Spleen (tissue), 11 donors: ENCODE results near the gene NDOR1. TPM values are rescaled to one million over a fixed set of nuclear protein-coding genes. Genes with fewer than 3 reads are reported as not detected.
A peak's percentile ranks its signal among the peaks of the same experiment; 100 is the strongest.

Experiments
- DNase-seq: peaks from one replicate; pipeline ENCODE4 v3.0.0-alpha.2; 2020
- H3K27ac ChIP-seq, 8 donors: fragments of 200-600 bp; sonication (generic) in 7 of 8; 1 replicate in 4 of 8; 2 replicates in 4 of 8; pipeline versions ENCODE4 v1.5.0 to v1.8.0; 2016 to 2021; ENCODE audit warnings: inconsistent platforms in 4 of 8, mild to moderate bottlenecking in 4 of 8, moderate library complexity in 1 of 8
- H3K27me3 ChIP-seq, 7 donors: fragments of 200-600 bp; sonication (generic) in 6 of 7; replicated peaks in 1 of 7; 1 replicate in 4 of 7; 2 replicates in 3 of 7; pipeline versions ENCODE4 v1.5.0 to v1.8.0; 2016 to 2021; ENCODE audit warnings: inconsistent platforms in 3 of 7, mild to moderate bottlenecking in 1 of 7
- H3K36me3 ChIP-seq, 6 donors: fragments of 200-600 bp; sonication (generic) in 5 of 6; 1 replicate in 4 of 6; 2 replicates in 2 of 6; pipeline versions ENCODE4 v1.5.0 to v1.8.0; 2016 to 2021; ENCODE audit warnings: inconsistent platforms in 2 of 6
- H3K4me1 ChIP-seq, 6 donors: fragments of 200-600 bp; sonication (generic) in 5 of 6; 1 replicate in 3 of 6; 2 replicates in 3 of 6; pipeline versions ENCODE4 v1.5.0 to v1.8.0; 2016 to 2021; ENCODE audit warnings: inconsistent platforms in 3 of 6
- H3K4me3 ChIP-seq, 8 donors: fragments of 200-600 bp; sonication (generic) in 7 of 8; 1 replicate in 4 of 8; 2 replicates in 4 of 8; pipeline versions ENCODE4 v1.5.0 to v1.8.0; 2016 to 2021; ENCODE audit warnings: inconsistent platforms in 4 of 8, mild to moderate bottlenecking in 4 of 8, moderate library complexity in 2 of 8
- H3K9me3 ChIP-seq, 8 donors: fragments of 200-600 bp; sonication (generic) in 7 of 8; 1 replicate in 4 of 8; 2 replicates in 4 of 8; pipeline versions ENCODE4 v1.5.0 to v1.8.0; 2016 to 2021; ENCODE audit warnings: inconsistent platforms in 4 of 8
- POLR2A ChIP-seq, 3 donors: fragments of 450-650 bp; IDR thresholded peaks; one replicate each; pipeline ENCODE4 v1.5.1; 2017; ENCODE audit warnings: antibody characterized with exemption in 3 of 3, mild to moderate bottlenecking in 1 of 3
- POLR2AphosphoS5 ChIP-seq, 3 donors: sonication (generic); formaldehyde crosslinking; IDR thresholded peaks; one replicate each; pipeline ENCODE4 v1.5.1; 2017; ENCODE audit warnings: antibody characterized with exemption in 3 of 3
- WGBS, 5 donors: extraction: QIAGEN DNeasy Blood & Tissue Kit in 3 of 5; methylation state at CpG; one replicate each; pipeline versions ENCODE4 v1.1.5 to v1.1.7; 2013 to 2018; 5-methylcytosine and 5-hydroxymethylcytosine counted together
- intact Hi-C: fragments of 100-400 bp; cut with DNase I; formaldehyde crosslinking; loops from one replicate; pipeline ENCODE4 v1.15.0; 2023; ENCODE audit warnings: low total_unique reads
- polyA plus RNA-seq, 3 donors: library from polyadenylated mRNA; stranded (reverse); fragments of 200-250 nt; gene quantifications; one replicate each; pipeline ENCODE4 v1.2.1, GENCODE V29; 2013
- total RNA-seq, 7 donors: library from RNA; depleted of rRNA in 3 of 7; stranded (reverse); fragments of >200 nt in 3 of 7; fragmentation: NEBNext Ultra II Directional in 4 of 7; extraction: Animal tissue kit (Norgen Biotek cat#: 25700) in 4 of 7; gene quantifications; one replicate each; pipeline versions ENCODE4 v1.1.0 to v1.2.1, GENCODE V29; 2016 to 2021
- TF ChIP-seq, protein P1 (sequence below), 11 experiments: fragments of 200-600 bp in 7 of 11; fragments of 450-650 bp in 4 of 11; sonication (generic) in 4 of 11; IDR thresholded peaks in 8 of 11; conservative IDR thresholded peaks in 3 of 11; 1 replicate in 7 of 11; 2 replicates in 4 of 11; pipeline versions ENCODE4 v1.4.0 to v1.8.0; 2016 to 2021; ENCODE audit warnings: antibody characterized with exemption in 11 of 11, inconsistent platforms in 4 of 11, mild to moderate bottlenecking in 1 of 11
- donor health status: healthy with polysubstance abuse.
- donor health status: DM: no; HTN: no; CAD: no; lungs with moderate emphysema.
- donor health status: DM: no; HTN: no; CAD: no.
- donor health status: Bipolar disorder and iron deficiency.
- donor health status: healthy.
- donor health status: DM: no; HTN: no; CAD: no.
- donor health status: DM: yes; HTN: yes; CAD: no.

The NDOR1 gene
- total and polyA plus RNA-seq, 10 donors, result 6.3 to 28.7 (median 19.5) TPM

DNA sequence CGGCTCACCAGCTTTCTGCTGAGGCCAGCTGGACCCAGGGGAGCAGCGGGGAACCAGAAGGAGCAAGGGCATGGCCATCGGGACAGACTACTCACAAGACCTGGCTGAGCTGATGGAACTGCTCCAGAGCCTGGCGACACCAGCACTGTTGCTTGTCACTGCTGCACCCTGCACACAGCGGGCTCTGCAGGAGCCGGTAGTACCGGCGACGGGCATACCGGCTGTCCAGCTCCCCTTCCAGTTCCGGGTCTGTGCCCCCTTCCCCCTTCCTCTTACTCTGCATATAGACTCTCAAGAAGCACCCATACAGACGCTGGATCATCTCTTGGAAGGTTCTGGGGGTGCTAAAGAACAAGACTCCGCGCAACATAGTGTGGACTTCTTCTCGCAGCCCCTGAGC lies 18.1 kb upstream of the NDOR1 start:
- DNase-seq, result no peak
- no peaks in the 10 kb centered on the region for H3K9me3 ChIP-seq
- peaks cover 0 to 81% (median 48%) of the 10 kb centered on the region in 6 donors for H3K36me3 ChIP-seq
- peak overlapping the region in 2 of 8 donors; percentile 98 to 99 for H3K27ac ChIP-seq
- peak overlapping the region; percentile 75 to 100 (median 96) for H3K4me3 ChIP-seq
- H3K27me3 ChIP-seq, result no peaks in the 10 kb centered on the region
- TF ChIP-seq POLR2A (IDR thresholded peaks at IDR 0.05) (no peak), POLR2AphosphoS5 (IDR thresholded peaks at IDR 0.05) (no peak)
- TF ChIP-seq, protein P1, sequence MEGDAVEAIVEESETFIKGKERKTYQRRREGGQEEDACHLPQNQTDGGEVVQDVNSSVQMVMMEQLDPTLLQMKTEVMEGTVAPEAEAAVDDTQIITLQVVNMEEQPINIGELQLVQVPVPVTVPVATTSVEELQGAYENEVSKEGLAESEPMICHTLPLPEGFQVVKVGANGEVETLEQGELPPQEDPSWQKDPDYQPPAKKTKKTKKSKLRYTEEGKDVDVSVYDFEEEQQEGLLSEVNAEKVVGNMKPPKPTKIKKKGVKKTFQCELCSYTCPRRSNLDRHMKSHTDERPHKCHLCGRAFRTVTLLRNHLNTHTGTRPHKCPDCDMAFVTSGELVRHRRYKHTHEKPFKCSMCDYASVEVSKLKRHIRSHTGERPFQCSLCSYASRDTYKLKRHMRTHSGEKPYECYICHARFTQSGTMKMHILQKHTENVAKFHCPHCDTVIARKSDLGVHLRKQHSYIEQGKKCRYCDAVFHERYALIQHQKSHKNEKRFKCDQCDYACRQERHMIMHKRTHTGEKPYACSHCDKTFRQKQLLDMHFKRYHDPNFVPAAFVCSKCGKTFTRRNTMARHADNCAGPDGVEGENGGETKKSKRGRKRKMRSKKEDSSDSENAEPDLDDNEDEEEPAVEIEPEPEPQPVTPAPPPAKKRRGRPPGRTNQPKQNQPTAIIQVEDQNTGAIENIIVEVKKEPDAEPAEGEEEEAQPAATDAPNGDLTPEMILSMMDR (IDR thresholded peaks at IDR 0.05 in 8 of 11, conservative IDR thresholded peaks at IDR 0.05 in 3 of 11), result no peak
- peaks cover 29 to 66% (median 51%) of the 10 kb centered on the region in 6 donors for H3K4me1 ChIP-seq
- intact Hi-C loops, result no loop called here
- WGBS, 5 donors, result 84 to 89% (median 86%) methylated on average over 14 to 15 of the region's 15 CpGs

GRCh38 chr9:137188086-137188489 lies 17.4 kb upstream of the NDOR1 start:
- H3K4me1 ChIP-seq, result peaks cover 29 to 66% (median 51%) of the 10 kb centered on the region in 6 donors
- no peaks in the 10 kb centered on the region for H3K27me3 ChIP-seq
- DNase-seq, result peak; percentile 85
- intact Hi-C loops, result no loop called here
- TF ChIP-seq POLR2AphosphoS5 (IDR thresholded peaks at IDR 0.05) (no peak), POLR2A (IDR thresholded peaks at IDR 0.05) (no peak)
- TF ChIP-seq, protein P1 (IDR thresholded peaks at IDR 0.05 in 8 of 11, conservative IDR thresholded peaks at IDR 0.05 in 3 of 11), result no peak
- peak overlapping the region; percentile 94 to 99 (median 98) for H3K27ac ChIP-seq
- 0 to 1% (median 0%) methylated on average over 25 to 31 of the region's 31 CpGs for WGBS, 5 donors
- peak overlapping the region; percentile 75 to 100 (median 96) for H3K4me3 ChIP-seq
- no peaks in the 10 kb centered on the region for H3K9me3 ChIP-seq
- peaks cover 0 to 75% (median 41%) of the 10 kb centered on the region in 6 donors for H3K36me3 ChIP-seq

DNA sequence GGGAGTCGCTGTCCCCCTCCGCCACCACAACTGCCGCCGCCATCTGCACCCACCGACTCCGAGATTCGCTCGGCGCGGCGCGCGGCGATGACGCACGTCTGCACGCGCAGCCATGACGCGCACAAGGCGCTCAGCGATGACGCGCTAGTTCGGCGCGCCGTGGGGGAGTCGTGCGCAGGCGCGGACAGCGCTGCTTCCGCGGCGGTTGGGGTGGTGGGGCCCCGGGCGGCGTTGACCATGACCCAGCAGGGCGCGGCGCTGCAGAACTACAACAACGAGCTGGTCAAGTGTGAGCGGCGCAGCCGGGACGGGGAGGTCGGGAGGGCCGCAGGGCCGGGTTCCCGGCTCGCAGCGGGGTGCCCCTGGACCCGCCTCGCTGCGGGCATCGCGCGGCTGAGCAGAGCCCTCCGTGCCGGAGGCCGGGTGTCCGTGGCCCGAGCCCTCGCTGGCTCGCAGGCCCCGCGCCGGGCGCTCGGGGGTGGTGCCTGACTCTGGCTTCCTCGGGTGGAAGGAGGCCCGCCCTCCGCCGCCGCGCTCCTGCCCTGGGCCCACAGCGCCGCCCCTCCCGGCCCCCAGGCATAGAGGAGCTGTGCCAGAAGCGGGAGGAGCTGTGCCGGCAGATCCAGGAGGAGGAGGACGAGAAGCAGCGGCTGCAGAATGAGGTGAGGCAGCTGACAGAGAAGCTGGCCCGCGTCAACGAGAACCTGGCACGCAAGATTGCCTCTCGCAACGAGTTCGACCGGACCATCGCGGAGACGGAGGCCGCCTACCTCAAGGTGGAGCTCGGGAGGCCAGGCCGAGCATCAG lies 16.8 kb upstream of the NDOR1 start, which contains the start of the genes ANAPC2 and SSNA1:
Gene ANAPC2 (minus strand): TSS at position 71 of the 807 bp plus-strand sequence. CDS start 28 bp downstream, at position 43.
Gene SSNA1 (plus strand): TSS at position 187 of the 807 bp plus-strand sequence. CDS start 51 bp downstream, at position 238.
- Histone ChIP-seq H3K27me3 (no peaks in the 10 kb centered on the region), H3K36me3 (peaks cover 0 to 69% (median 35%) of the 10 kb centered on the region in 6 donors), H3K4me3 (peak within 1 kb of the TSS; percentile 75 to 100 (median 96)), H3K9me3 (no peaks in the 10 kb centered on the region), H3K27ac (peak within 1 kb of the TSS; percentile 94 to 99 (median 98)), H3K4me1 (peaks cover 29 to 66% (median 51%) of the 10 kb centered on the region in 6 donors)
- peak; percentile 97 for DNase-seq
- intact Hi-C loops, result no loop called here
- TF ChIP-seq, protein P1 (IDR thresholded peaks at IDR 0.05 in 8 of 11, conservative IDR thresholded peaks at IDR 0.05 in 3 of 11), result peak in 7 of 11 experiments; percentile 10 to 31 (median 20)
- TF ChIP-seq POLR2AphosphoS5 (IDR thresholded peaks at IDR 0.05), result peak; percentile 98 to 99 (median 99)
- TF ChIP-seq POLR2A (IDR thresholded peaks at IDR 0.05), result peak; percentile 77 to 94 (median 81)
- 0 to 1% (median 0%) methylated on average over 27 to 98 of the region's 98 CpGs for WGBS, 5 donors
